HepG2 (cell line): ENCODE data around the gene C1QTNF12. TPM values are rescaled to one million over a fixed set of nuclear protein-coding genes. Genes with fewer than 3 reads are reported as not detected.

Experiments used
- ATAC-seq: fragments of 200-7000 bp; cut with Tn5 transposase; 3 replicates; pipeline ENCODE4 v1.9.1; 2020; ENCODE audit warnings: mild to moderate bottlenecking, moderate library complexity
- BruUV-seq: library from RNA; stranded (reverse); fragments of 400-500 nt; replicated peaks from 2 replicates; lab custom pipeline; 2021; lab: Mats Ljungman, UMichigan
- CTCF ChIA-PET: fragments of 300-600 bp; formaldehyde crosslinking; extraction: SDS; loops from one replicate; lab custom pipeline; 2021; ENCODE audit warnings: low total read pairs, inconsistent platforms, low intra/inter-chr PET ratio; lab: Yijun Ruan, JAX
- POLR2A ChIA-PET: fragments of 350-600 bp; sonication (Branson Sonifier 250); formaldehyde crosslinking; loops from one replicate; lab custom pipeline; 2020; ENCODE audit warnings: antibody characterized with exemption, inconsistent platforms; lab: Yijun Ruan, JAX
- DNase-seq: peaks from one replicate; pipeline ENCODE4 v3.0.0-alpha.2; 2015; ENCODE audit warnings: low spot score
- FAIRE-seq: peaks from 3 replicates; lab custom pipeline; 2011; peaks lifted over from hg19 to GRCh38; lab: Jason Lieb, UNC
- H2AFZ ChIP-seq: one replicate; pipeline ENCODE4 v1.6.1; 2011; ENCODE audit warnings: low read length, inconsistent platforms
- H3K27ac ChIP-seq: fragments of 300-600 bp; 3 replicates; pipeline ENCODE4 v1.8.0; 2011; ENCODE audit warnings: mixed run types, mild to moderate bottlenecking, mixed read lengths, low read length, inconsistent platforms; ENCODE audit not compliant: insufficient read depth; ENCODE audit errors: extremely low read length
- H3K27me3 ChIP-seq, 2 experiments: fragments of 200-600 bp in 1 of 2; 2 replicates in 1 of 2; 3 replicates in 1 of 2; pipeline versions ENCODE4 v1.6.0 to v1.8.0; 2011; ENCODE audit warnings: low read length in 2 of 2, mild to moderate bottlenecking in 2 of 2, moderate library complexity in 2 of 2, inconsistent platforms in 1 of 2; ENCODE audit not compliant: insufficient read depth in 2 of 2, control insufficient read depth in 1 of 2
- H3K36me3 ChIP-seq, 2 experiments: fragments of 200-600 bp in 1 of 2; replicated peaks in 1 of 2; 2 replicates in 1 of 2; 3 replicates in 1 of 2; pipeline versions ENCODE4 v1.5.1 to v1.8.0; 2011; ENCODE audit warnings: low read length in 2 of 2, inconsistent platforms in 1 of 2; ENCODE audit not compliant: insufficient read depth in 2 of 2, control insufficient read depth in 1 of 2
- H3K4me1 ChIP-seq: 2 replicates; pipeline ENCODE4 v1.5.1; 2012; ENCODE audit warnings: low read length, inconsistent platforms; ENCODE audit not compliant: insufficient read depth
- H3K4me2 ChIP-seq: 2 replicates; pipeline ENCODE4 v1.6.0; 2011; ENCODE audit warnings: low read depth, low read length, inconsistent platforms
- H3K4me3 ChIP-seq, 3 experiments: fragments of 200-600 bp in 1 of 3; sonication (generic), shearing (Covaris generic) in 1 of 3; replicated peaks in 1 of 3; 2 replicates each; pipeline ENCODE4 v1.5.1; 2011 to 2016; ENCODE audit warnings: low read length in 3 of 3, inconsistent platforms in 2 of 3, low read depth in 2 of 3, mild to moderate bottlenecking in 2 of 3, control low read depth in 1 of 3, mixed read lengths in 1 of 3; ENCODE audit not compliant: insufficient read depth in 1 of 3
- H3K79me2 ChIP-seq: one replicate; pipeline ENCODE4 v1.6.1; 2011; ENCODE audit warnings: low read length, inconsistent platforms; ENCODE audit not compliant: insufficient read depth
- H3K9ac ChIP-seq: 2 replicates; pipeline ENCODE4 v1.6.0; 2011; ENCODE audit warnings: mild to moderate bottlenecking, low read depth, low read length, inconsistent platforms; ENCODE audit not compliant: insufficient read depth
- H3K9me3 ChIP-seq: 2 replicates; pipeline ENCODE4 v1.5.1; 2012; ENCODE audit warnings: mild to moderate bottlenecking, low read length
- H4K20me1 ChIP-seq: 2 replicates; pipeline ENCODE4 v1.6.0; 2011; ENCODE audit warnings: inconsistent platforms, mild to moderate bottlenecking, low read length, moderate library complexity; ENCODE audit not compliant: insufficient read depth
- AGO2 ChIP-seq: fragments of 200-400 bp; formaldehyde crosslinking; optimal IDR thresholded peaks from 2 replicates; pipeline ENCODE3; 2017; ENCODE audit warnings: mild to moderate bottlenecking, low read depth, low read length, moderate library complexity
- FOXK2 ChIP-seq: fragments of 450-650 bp; IDR thresholded peaks from 2 replicates; pipeline ENCODE4 v1.6.1; 2016
- RBFOX2 ChIP-seq: fragments of 200-400 bp; formaldehyde crosslinking; IDR thresholded peaks from 2 replicates; pipeline ENCODE4 v1.6.1; 2017; ENCODE audit warnings: low read depth, mild to moderate bottlenecking, low read length
- ZMAT3 ChIP-seq: sonication (generic); formaldehyde crosslinking; conservative IDR thresholded peaks from 2 replicates; pipeline ENCODE4 v1.7.0; 2021; ENCODE audit warnings: missing genetic modification reagents
- WGBS: methylation state at CpG from one replicate; pipeline ENCODE4 v1.1.6; 2017; ENCODE audit warnings: low lambda C conversion rate; 5-methylcytosine and 5-hydroxymethylcytosine counted together
- in situ Hi-C: cut with HindIII; loops from 2 replicates; pipeline ENCODE4 v1.10.0; 2017; ENCODE audit warnings: low pct_unique_long_range_greater_than_20kb; ENCODE audit not compliant: extremely low pct_ligation_motif_present
- intact Hi-C: fragments of 100-400 bp; cut with micrococcal nuclease; formaldehyde crosslinking; loops from one replicate; pipeline ENCODE4 v1.10.0; 2022; ENCODE audit not compliant: unreplicated experiment
- polyA plus RNA-seq, 8 experiments: library from polyadenylated mRNA; depleted of rRNA in 3 of 8; stranded (reverse) in 7 of 8; unstranded in 1 of 8; fragments of >200 nt; fragmentation: Illumina TruSeq in 4 of 8; extraction: Trizol in 4 of 8; gene quantifications; 2 replicates each; pipeline versions ENCODE4 v1.2.1 to v1.2.3, GENCODE V29; 2011 to 2016; ENCODE audit warnings: low read depth in 4 of 8, missing spikeins in 1 of 8, mixed read lengths in 1 of 8; ENCODE audit not compliant: insufficient read depth in 1 of 8
- total RNA-seq, 5 experiments: library from RNA; depleted of rRNA; stranded (reverse); fragments of >200 nt; fragmentation: Illumina TruSeq; extraction: Trizol; gene quantifications; 2 replicates each; pipeline ENCODE4 v1.2.3, GENCODE V29; 2016; ENCODE audit warnings: low read depth in 1 of 5

The C1QTNF12 gene
- total and polyA plus RNA-seq, 2 of the 13 experiments (the other 11 are each of a cell fraction or from before 2014, with no cell fraction given), result 0.18 to 0.64 TPM

DNA sequence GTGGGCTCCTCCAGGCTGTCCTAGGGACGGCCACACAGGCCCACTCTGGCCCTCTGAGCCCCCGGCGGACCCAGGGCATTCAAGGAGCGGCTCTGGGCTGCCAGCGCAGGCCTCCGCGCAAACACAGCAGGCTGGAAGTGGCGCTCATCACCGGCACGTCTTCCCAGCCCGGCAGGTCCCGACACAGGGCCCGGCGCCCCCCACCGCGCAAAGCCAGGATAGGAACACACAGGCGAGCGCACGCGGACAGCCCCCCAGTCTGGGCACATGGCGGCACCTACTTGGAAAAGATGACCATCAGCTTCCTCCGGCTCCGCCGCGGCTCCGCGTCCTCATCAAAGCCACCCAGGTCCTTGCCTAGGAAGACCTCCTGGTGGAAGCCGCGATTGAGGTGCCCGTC lies 18.3 kb downstream of the C1QTNF12 start:
- peaks cover 53% of the 10 kb centered on the region for H3K79me2 ChIP-seq
- POLR2A ChIA-PET, result no interaction called here

DNA sequence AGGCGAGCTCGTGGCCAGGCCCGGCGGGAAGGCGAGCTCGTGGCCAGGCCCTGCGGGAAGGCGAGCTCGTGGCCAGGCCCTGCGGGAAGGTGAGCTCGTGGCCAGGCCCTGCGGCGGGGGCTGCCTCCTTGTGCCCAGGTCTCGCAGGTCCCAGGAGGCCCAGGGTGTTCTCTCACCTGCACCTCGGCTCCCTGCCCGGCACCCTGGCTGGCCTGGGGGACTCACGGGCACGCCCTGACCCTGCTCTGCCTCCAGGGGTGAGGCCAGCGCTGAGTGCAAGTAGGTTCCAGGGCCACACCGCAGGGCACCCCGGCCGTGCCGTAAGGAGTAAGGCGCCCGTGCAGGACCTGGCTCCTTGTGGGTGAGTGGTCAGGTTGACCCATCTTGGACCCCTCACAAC lies 19.1 kb downstream of the C1QTNF12 start:
- Histone ChIP-seq H3K27ac (no peak overlapping the region), H3K79me2 (peaks cover 49% of the 10 kb centered on the region), H3K36me3 (peaks cover 27 to 55% of the 10 kb centered on the region in 2 experiments), H3K4me2 (no peak overlapping the region), H2AFZ (no peak overlapping the region), H3K9ac (no peak overlapping the region), H3K9me3 (no peaks in the 10 kb centered on the region), H4K20me1 (0 out of 2 replicates have a peak, but pooled peaks cover 7% of the 10 kb centered on the region), H3K4me1 (peaks cover 16% of the 10 kb centered on the region), H3K27me3 (no peaks in the 10 kb centered on the region; a peak in 1 of 5 replicates), H3K4me3 (no peak overlapping the region)
- POLR2A ChIA-PET, result no interaction called here
- WGBS, result no CpG with 5 or more reads among the region's 25 CpGs
- FAIRE-seq (no peak), DNase-seq (no peak), ATAC-seq (no peak)
- CTCF ChIA-PET, result no interaction called here
- in situ Hi-C loops (no loop called here), intact Hi-C loops (no loop called here)
- BruUV-seq, result no TSS peak
- TF ChIP-seq AGO2 (peak; percentile 0), ZMAT3 (no peak)

More for the DNA sequence above, 18.3 kb downstream of the C1QTNF12 start:
- DNase-seq (no peak), FAIRE-seq (no peak), ATAC-seq (no peak)
- no peak overlapping the region for H3K9ac ChIP-seq
- H3K9me3 ChIP-seq, result no peaks in the 10 kb centered on the region
- CTCF ChIA-PET, result no interaction called here
- no peaks in the 10 kb centered on the region; a peak in 1 of 5 replicates for H3K27me3 ChIP-seq
- H3K36me3 ChIP-seq, result peaks cover 19 to 47% of the 10 kb centered on the region in 2 experiments
- no TSS peak for BruUV-seq
- no peak overlapping the region for H3K4me3 ChIP-seq
- H3K4me1 ChIP-seq, result peaks cover 24% of the 10 kb centered on the region
- TF ChIP-seq FOXK2 (no peak), RBFOX2 (peak; percentile 48), AGO2 (peak; percentile 62)
- no peak overlapping the region for H3K4me2 ChIP-seq
- intact Hi-C loops (no loop called here), in situ Hi-C loops (no loop called here)
- WGBS, result 93% methylated on average over 14 of the region's 30 CpGs
- no peak overlapping the region for H2AFZ ChIP-seq
- H3K27ac ChIP-seq, result no peak overlapping the region
- H4K20me1 ChIP-seq, result 0 out of 2 replicates have a peak, but pooled peaks cover 7% of the 10 kb centered on the region
